Keratinocyte (primary cell): ENCODE data around the gene TANGO2. TPM values are rescaled to one million over a fixed set of nuclear protein-coding genes. Genes with fewer than 3 reads are reported as not detected.

ENCODE experiments used
- DNase-seq: peaks from one replicate; pipeline ENCODE4 v3.0.0-alpha.2; 2011; ENCODE audit warnings: low read depth, missing footprints, low spot score
- FAIRE-seq: peaks from 2 replicates; lab custom pipeline; 2011; peaks lifted over from hg19 to GRCh38; lab: Jason Lieb, UNC
- H2AFZ ChIP-seq: 2 replicates; pipeline ENCODE4 v1.6.0; 2012; ENCODE audit warnings: low read length, control low read depth, inconsistent platforms; ENCODE audit not compliant: control insufficient read depth
- H3K27ac ChIP-seq: 2 replicates; pipeline ENCODE4 v1.5.1; 2011; ENCODE audit warnings: low read length; ENCODE audit not compliant: control insufficient read depth, insufficient read depth
- H3K27me3 ChIP-seq: 3 replicates; pipeline ENCODE4 v1.6.0; 2011; ENCODE audit warnings: low read length; ENCODE audit not compliant: control insufficient read depth, insufficient read depth; ENCODE audit errors: extremely low read depth
- H3K36me3 ChIP-seq, 2 experiments: 2 replicates in 1 of 2; 3 replicates in 1 of 2; pipeline ENCODE4 v1.5.1; 2011; ENCODE audit warnings: low read length in 2 of 2, mild to moderate bottlenecking in 1 of 2; ENCODE audit not compliant: control insufficient read depth in 2 of 2, insufficient read depth in 2 of 2; ENCODE audit errors: extremely low read depth in 1 of 2
- H3K4me1 ChIP-seq: 3 replicates; pipeline ENCODE4 v1.5.1; 2011; ENCODE audit warnings: low read length; ENCODE audit not compliant: control insufficient read depth, insufficient read depth; ENCODE audit errors: extremely low read depth
- H3K4me2 ChIP-seq: 3 replicates; pipeline ENCODE4 v1.6.0; 2011; ENCODE audit warnings: low read depth, low read length; ENCODE audit not compliant: control insufficient read depth, insufficient read depth; ENCODE audit errors: extremely low read depth
- H3K4me3 ChIP-seq, 3 experiments: fragments of 200-600 bp in 1 of 3; sonication (generic) in 1 of 3; 2 replicates in 2 of 3; 3 replicates in 1 of 3; pipeline ENCODE4 v1.5.1; 2011 to 2016; ENCODE audit warnings: low read length in 3 of 3, mild to moderate bottlenecking in 3 of 3, control low read depth in 2 of 3, inconsistent platforms in 1 of 3, low read depth in 1 of 3, mixed read lengths in 1 of 3, mixed run types in 1 of 3, moderate library complexity in 1 of 3; ENCODE audit not compliant: control insufficient read depth in 2 of 3, insufficient read depth in 2 of 3; ENCODE audit errors: extremely low read depth in 1 of 3
- H3K79me2 ChIP-seq: 2 replicates; pipeline ENCODE4 v1.6.0; 2012; ENCODE audit warnings: low read length; ENCODE audit not compliant: control insufficient read depth, insufficient read depth
- H3K9ac ChIP-seq: 3 replicates; pipeline ENCODE4 v1.6.0; 2011; ENCODE audit warnings: low read length; ENCODE audit not compliant: control insufficient read depth, insufficient read depth; ENCODE audit errors: extremely low read depth
- H3K9me1 ChIP-seq: 3 replicates; pipeline ENCODE4 v1.6.0; 2011; ENCODE audit warnings: low read length; ENCODE audit not compliant: control insufficient read depth, insufficient read depth; ENCODE audit errors: extremely low read depth
- H3K9me3 ChIP-seq: 2 replicates; pipeline ENCODE4 v1.5.1; 2012; ENCODE audit warnings: low read depth, low read length; ENCODE audit not compliant: control insufficient read depth
- H4K20me1 ChIP-seq: 3 replicates; pipeline ENCODE4 v1.6.0; 2011; ENCODE audit warnings: low read length; ENCODE audit not compliant: control insufficient read depth, insufficient read depth; ENCODE audit errors: extremely low read depth
- EZH2 ChIP-seq: IDR thresholded peaks from one replicate; pipeline ENCODE4 v1.6.1; 2012; ENCODE audit warnings: inconsistent platforms, mild to moderate bottlenecking, low read length, moderate library complexity
- dilution Hi-C: fragments of 300-500 bp; cut with MboI; formaldehyde crosslinking; loops from one replicate; pipeline ENCODE4 v1.7.0; 2020; ENCODE audit warnings: low sequenced_read_pairs; ENCODE audit not compliant: extremely low pct_ligation_motif_present
- polyA plus RNA-seq, 5 experiments: library from polyadenylated mRNA; depleted of rRNA in 3 of 5; stranded (reverse) in 3 of 5; stranded (forward) in 1 of 5; unstranded in 1 of 5; fragments of >200 nt; gene quantifications; 1 replicate in 1 of 5; 2 replicates in 3 of 5; 3 replicates in 1 of 5; pipeline versions ENCODE4 v1.2.1 to v1.2.3, GENCODE V29; 2011 to 2012; ENCODE audit warnings: missing spikeins in 2 of 5, low read depth in 1 of 5, low replicate concordance in 1 of 5
- TF ChIP-seq, protein P1 (sequence below), 3 experiments: IDR thresholded peaks in 1 of 3; conservative IDR thresholded peaks in 1 of 3; optimal IDR thresholded peaks in 1 of 3; 2 replicates in 2 of 3; 3 replicates in 1 of 3; pipeline versions ENCODE3 to v1.5.1; 2011; ENCODE audit warnings: low read length in 3 of 3, mild to moderate bottlenecking in 3 of 3, moderate library complexity in 2 of 3, control low read depth in 1 of 3, inconsistent platforms in 1 of 3; ENCODE audit not compliant: insufficient read depth in 2 of 3; ENCODE audit errors: extremely low read depth in 1 of 3

The TANGO2 gene
- polyA plus RNA-seq, 1 donor (not counting 4 experiments of a cell fraction or from before 2014, with no cell fraction given) = 20.1 TPM

DNA sequence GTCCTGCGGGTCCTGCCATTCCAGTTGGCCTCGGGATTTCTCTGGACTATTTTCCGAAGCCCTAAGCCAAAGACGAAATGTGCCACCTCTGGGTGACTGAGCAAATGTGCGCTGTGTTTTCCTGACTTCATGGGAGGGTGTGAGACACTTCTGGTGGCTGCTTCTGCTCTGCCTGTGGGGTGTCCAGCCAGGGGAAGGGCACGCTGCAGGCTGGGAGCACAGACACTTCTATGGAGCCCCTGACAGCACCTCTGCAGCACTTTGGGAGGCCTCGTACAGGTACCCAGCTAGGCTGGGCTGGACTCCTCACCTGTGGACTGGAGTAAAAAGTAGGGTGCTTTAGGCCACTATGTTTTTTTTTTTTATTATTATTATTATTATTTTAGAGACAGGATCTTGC is 17.7 kb downstream of the TANGO2 start:
- Histone ChIP-seq H3K9me1 (no peaks in the 10 kb centered on the region), H3K4me2 (no peak overlapping the region), H3K9me3 (no peaks in the 10 kb centered on the region), H3K4me1 (no peaks in the 10 kb centered on the region), H3K4me3 (no peak overlapping the region), H3K9ac (no peak overlapping the region), H4K20me1 (peaks cover 3% of the 10 kb centered on the region), H3K36me3 (peaks cover 8 to 25% of the 10 kb centered on the region in 2 experiments), H3K79me2 (no peaks in the 10 kb centered on the region), H3K27ac (no peak overlapping the region), H3K27me3 (no peaks in the 10 kb centered on the region), H2AFZ (no peak overlapping the region)
- dilution Hi-C loops = no loop called here
- DNase-seq (no peak), FAIRE-seq (no peak)
- TF ChIP-seq EZH2 = no peak
- TF ChIP-seq, protein P1, sequence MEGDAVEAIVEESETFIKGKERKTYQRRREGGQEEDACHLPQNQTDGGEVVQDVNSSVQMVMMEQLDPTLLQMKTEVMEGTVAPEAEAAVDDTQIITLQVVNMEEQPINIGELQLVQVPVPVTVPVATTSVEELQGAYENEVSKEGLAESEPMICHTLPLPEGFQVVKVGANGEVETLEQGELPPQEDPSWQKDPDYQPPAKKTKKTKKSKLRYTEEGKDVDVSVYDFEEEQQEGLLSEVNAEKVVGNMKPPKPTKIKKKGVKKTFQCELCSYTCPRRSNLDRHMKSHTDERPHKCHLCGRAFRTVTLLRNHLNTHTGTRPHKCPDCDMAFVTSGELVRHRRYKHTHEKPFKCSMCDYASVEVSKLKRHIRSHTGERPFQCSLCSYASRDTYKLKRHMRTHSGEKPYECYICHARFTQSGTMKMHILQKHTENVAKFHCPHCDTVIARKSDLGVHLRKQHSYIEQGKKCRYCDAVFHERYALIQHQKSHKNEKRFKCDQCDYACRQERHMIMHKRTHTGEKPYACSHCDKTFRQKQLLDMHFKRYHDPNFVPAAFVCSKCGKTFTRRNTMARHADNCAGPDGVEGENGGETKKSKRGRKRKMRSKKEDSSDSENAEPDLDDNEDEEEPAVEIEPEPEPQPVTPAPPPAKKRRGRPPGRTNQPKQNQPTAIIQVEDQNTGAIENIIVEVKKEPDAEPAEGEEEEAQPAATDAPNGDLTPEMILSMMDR (optimal IDR thresholded peaks at IDR 0.05 in 1 of 3, IDR thresholded peaks at IDR 0.05 in 1 of 3, conservative IDR thresholded peaks at IDR 0.05 in 1 of 3; ENCODE audit: extremely low read depth in 1 of 3, insufficient read depth in 2 of 3, low read length in 3 of 3) = no peak

DNA sequence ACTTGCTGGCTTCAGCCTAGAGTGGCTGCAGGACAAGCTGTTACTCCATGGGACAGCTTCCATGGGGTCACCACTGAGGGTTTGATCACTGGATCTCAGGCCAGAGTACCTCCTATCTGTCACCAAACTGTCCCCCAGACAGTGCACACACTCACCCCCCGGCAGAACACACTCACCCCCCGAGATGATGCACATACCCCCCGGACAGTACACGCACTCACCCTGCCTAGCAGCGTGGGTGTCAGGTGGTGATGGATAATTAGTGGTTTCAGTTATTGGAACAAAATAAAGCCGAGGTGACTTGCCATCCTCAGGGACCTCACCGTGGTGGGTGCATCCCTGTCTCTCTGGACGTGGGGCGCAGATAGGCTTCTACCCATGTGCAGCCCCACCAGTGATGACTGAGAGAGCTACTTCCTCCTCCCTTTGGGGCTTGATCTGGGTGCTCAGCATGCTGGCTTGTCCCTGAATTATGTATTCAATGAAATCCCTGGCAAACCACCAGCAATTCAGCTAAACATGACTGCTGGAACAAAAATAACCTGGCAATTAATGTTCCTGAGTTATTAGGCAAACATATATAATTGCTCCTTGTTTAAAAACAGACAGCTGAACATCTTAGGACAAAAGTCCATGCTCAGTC is 18.9 kb downstream of the TANGO2 start:
- Histone ChIP-seq H3K9ac (no peak overlapping the region), H3K4me2 (no peak overlapping the region), H3K4me1 (no peaks in the 10 kb centered on the region), H3K9me3 (no peaks in the 10 kb centered on the region), H3K27me3 (no peaks in the 10 kb centered on the region), H3K36me3 (peaks cover 7 to 30% of the 10 kb centered on the region in 2 experiments), H3K9me1 (no peaks in the 10 kb centered on the region), H3K79me2 (no peaks in the 10 kb centered on the region), H3K4me3 (no peak overlapping the region), H3K27ac (no peak overlapping the region), H4K20me1 (peaks cover 3% of the 10 kb centered on the region), H2AFZ (no peak overlapping the region)
- FAIRE-seq (no peak), DNase-seq (no peak)
- TF ChIP-seq EZH2 = no peak
- TF ChIP-seq, protein P1 (optimal IDR thresholded peaks at IDR 0.05 in 1 of 3, IDR thresholded peaks at IDR 0.05 in 1 of 3, conservative IDR thresholded peaks at IDR 0.05 in 1 of 3; ENCODE audit: extremely low read depth in 1 of 3, insufficient read depth in 2 of 3, low read length in 3 of 3) = no peak
- dilution Hi-C loops = no loop called here
